Neural progenitor cell (in vitro differentiated cells): Measurements from ENCODE around the gene KANK4. TPM values are rescaled to one million over a fixed set of nuclear protein-coding genes. Genes with fewer than 3 reads are reported as not detected.

ENCODE experiments used
- DNase-seq: peaks from one replicate; pipeline ENCODE4 v3.0.0-alpha.2; 2016; ENCODE audit warnings: low spot score
- H2AFZ ChIP-seq: fragments of 200-600 bp; sonication (generic); replicated peaks from 2 replicates; pipeline ENCODE4 v1.6.1; 2016; ENCODE audit warnings: antibody characterized with exemption
- H3F3A ChIP-seq: fragments of 200-600 bp; sonication (generic); 2 replicates; pipeline ENCODE4 v1.6.1; 2016; ENCODE audit warnings: antibody characterized with exemption, low read depth
- H3K27ac ChIP-seq: fragments of 200-600 bp; sonication (generic); 2 replicates; pipeline ENCODE4 v1.5.1; 2016; ENCODE audit warnings: mild to moderate bottlenecking
- H3K27me3 ChIP-seq: fragments of 200-600 bp; sonication (generic); 2 replicates; pipeline ENCODE4 v1.6.1; 2016; ENCODE audit warnings: mild to moderate bottlenecking, moderate library complexity
- H3K36me3 ChIP-seq: fragments of 200-600 bp; sonication (generic); 2 replicates; pipeline ENCODE4 v1.5.1; 2016
- H3K4me1 ChIP-seq: fragments of 200-600 bp; sonication (generic); 2 replicates; pipeline ENCODE4 v1.6.1; 2016; ENCODE audit warnings: mixed run types
- H3K4me2 ChIP-seq: fragments of 200-600 bp; sonication (generic); 2 replicates; pipeline ENCODE4 v1.6.1; 2016
- H3K4me3 ChIP-seq: fragments of 200-600 bp; sonication (generic); 2 replicates; pipeline ENCODE4 v1.5.1; 2016
- H3K79me2 ChIP-seq: fragments of 200-600 bp; sonication (generic); 2 replicates; pipeline ENCODE4 v1.6.1; 2016; ENCODE audit warnings: low read depth
- H3K9ac ChIP-seq: fragments of 200-600 bp; sonication (generic); 2 replicates; pipeline ENCODE4 v1.6.1; 2016
- H3K9me3 ChIP-seq: fragments of 200-600 bp; sonication (generic); 2 replicates; pipeline ENCODE4 v1.5.1; 2016; ENCODE audit warnings: low read depth
- H4K20me1 ChIP-seq: fragments of 200-600 bp; sonication (generic); 2 replicates; pipeline ENCODE4 v1.6.1; 2016; ENCODE audit warnings: low read depth
- H3K27ac Mint-ChIP-seq: 3 replicates; pipeline ENCODE4 v1.8.0; 2021; ENCODE audit warnings: mixed read lengths
- H3K27me3 Mint-ChIP-seq: 2 replicates; pipeline ENCODE4 v1.8.0; 2022; ENCODE audit warnings: low read depth, mild to moderate bottlenecking, inconsistent platforms, moderate library complexity, mixed read lengths; ENCODE audit not compliant: insufficient read depth
- H3K36me3 Mint-ChIP-seq: 3 replicates; pipeline ENCODE4 v1.8.0; 2021; ENCODE audit warnings: mixed read lengths
- H3K4me1 Mint-ChIP-seq: 3 replicates; pipeline ENCODE4 v1.8.0; 2021; ENCODE audit warnings: mixed read lengths
- H3K4me3 Mint-ChIP-seq: 3 replicates; pipeline ENCODE4 v1.8.0; 2021; ENCODE audit warnings: mild to moderate bottlenecking, moderate library complexity, mixed read lengths
- H3K9me3 Mint-ChIP-seq: 3 replicates; pipeline ENCODE4 v1.8.0; 2020; ENCODE audit warnings: mixed read lengths
- CTCF ChIP-seq: fragments of 200-600 bp; sonication (generic); IDR thresholded peaks from 2 replicates; pipeline ENCODE4 v1.5.1; 2017; ENCODE audit warnings: antibody characterized with exemption, mild to moderate bottlenecking
- EZH2 ChIP-seq: fragments of 200-600 bp; sonication (generic); IDR thresholded peaks from 2 replicates; pipeline ENCODE4 v1.6.1; 2017; ENCODE audit warnings: antibody characterized with exemption, mild to moderate bottlenecking, moderate library complexity
- EZH2phosphoT487 ChIP-seq: fragments of 200-600 bp; sonication (generic); IDR thresholded peaks from 2 replicates; pipeline ENCODE4 v1.6.1; 2017; ENCODE audit warnings: antibody characterized with exemption
- total RNA-seq: library from RNA; depleted of rRNA; stranded (reverse); fragments of >200 nt; gene quantifications from 2 replicates; pipeline ENCODE4 v1.2.3, GENCODE V29; 2015; ENCODE audit warnings: low replicate concordance

KANK4 gene
- total RNA-seq, 1 donor from 2014 or later = not detected

- no peaks in the 10 kb centered on the region for H4K20me1 ChIP-seq
- H3K4me2 ChIP-seq = peak overlapping the region; percentile 34
- H3K4me1 Mint-ChIP-seq = peaks cover 24% of the 10 kb centered on the region
- no peaks in the 10 kb centered on the region for H3K9me3 Mint-ChIP-seq
- H3K36me3 ChIP-seq = no peaks in the 10 kb centered on the region
- H3K9ac ChIP-seq = no peak overlapping the region
- H3K27me3 Mint-ChIP-seq = peaks cover 5% of the 10 kb centered on the region
- peak overlapping the region; percentile 72 for H2AFZ ChIP-seq
- H3F3A ChIP-seq = peaks cover 17% of the 10 kb centered on the region
- no peak overlapping the region for H3K4me3 ChIP-seq
- no peak overlapping the region for H3K27ac Mint-ChIP-seq
- peaks cover 1% of the 10 kb centered on the region for H3K36me3 Mint-ChIP-seq
- H3K4me1 ChIP-seq = peaks cover 15% of the 10 kb centered on the region
- no peaks in the 10 kb centered on the region for H3K9me3 ChIP-seq
- no peak for DNase-seq
- H3K27me3 ChIP-seq = no peaks in the 10 kb centered on the region
- no peaks in the 10 kb centered on the region for H3K79me2 ChIP-seq
- TF ChIP-seq EZH2phosphoT487 (no peak), EZH2 (no peak), CTCF (no peak)
- no peak overlapping the region for H3K4me3 Mint-ChIP-seq
- no peak overlapping the region for H3K27ac ChIP-seq
These were observed 55.4 kb downstream of the KANK4 start for GRCh38 chr1:62263814-62264353.

- Histone ChIP-seq H3K4me2 (peak overlapping the region; percentile 34), H3K27ac (no peak overlapping the region), H3K4me3 (no peak overlapping the region), H3F3A (peaks cover 17% of the 10 kb centered on the region), H3K9me3 (no peaks in the 10 kb centered on the region), H3K79me2 (no peaks in the 10 kb centered on the region), H2AFZ (peak overlapping the region; percentile 72), H3K36me3 (no peaks in the 10 kb centered on the region), H3K9ac (no peak overlapping the region), H3K4me1 (peaks cover 15% of the 10 kb centered on the region), H4K20me1 (no peaks in the 10 kb centered on the region), H3K27me3 (no peaks in the 10 kb centered on the region)
- peak; percentile 56 for DNase-seq
- peak overlapping the region; percentile 11 for H3K4me3 Mint-ChIP-seq
- no peaks in the 10 kb centered on the region for H3K9me3 Mint-ChIP-seq
- H3K36me3 Mint-ChIP-seq = peaks cover 1% of the 10 kb centered on the region
- H3K27ac Mint-ChIP-seq = peak overlapping the region; percentile 62
- TF ChIP-seq EZH2phosphoT487 = no peak
- TF ChIP-seq CTCF = no peak
- no peak for TF ChIP-seq EZH2
- peaks cover 21% of the 10 kb centered on the region for H3K4me1 Mint-ChIP-seq
- peaks cover 5% of the 10 kb centered on the region for H3K27me3 Mint-ChIP-seq
These were observed 56.0 kb downstream of the KANK4 start for GRCh38 chr1:62263006-62263813.

- no peaks in the 10 kb centered on the region for H3K9me3 Mint-ChIP-seq
- no peak overlapping the region for H3K4me3 Mint-ChIP-seq
- Histone ChIP-seq H3K4me1 (peaks cover 11% of the 10 kb centered on the region), H3K27ac (no peak overlapping the region), H4K20me1 (no peaks in the 10 kb centered on the region), H2AFZ (no peak overlapping the region), H3K9ac (no peak overlapping the region), H3K27me3 (no peaks in the 10 kb centered on the region), H3K79me2 (no peaks in the 10 kb centered on the region), H3K9me3 (no peaks in the 10 kb centered on the region), H3F3A (peaks cover 13% of the 10 kb centered on the region), H3K4me2 (no peak overlapping the region), H3K4me3 (no peak overlapping the region), H3K36me3 (no peaks in the 10 kb centered on the region)
- TF ChIP-seq CTCF (no peak), EZH2phosphoT487 (no peak), EZH2 (no peak)
- no peak overlapping the region for H3K27ac Mint-ChIP-seq
- peaks cover 5% of the 10 kb centered on the region for H3K27me3 Mint-ChIP-seq
- peaks cover 12% of the 10 kb centered on the region for H3K4me1 Mint-ChIP-seq
- DNase-seq = no peak
- peaks cover 1% of the 10 kb centered on the region for H3K36me3 Mint-ChIP-seq
These were observed 58.5 kb downstream of the KANK4 start for GRCh38 chr1:62260688-62261087.
